ENCODE results near the gene TRAPPC6A.

GRCh38 chr19:45184115-45184514 lies 6.1 kb upstream of the TRAPPC6A start:
- TF ChIP-seq ZNF138 (CRISPR knock-in tag; conservative IDR thresholded peaks at IDR 0.05) (no peak), CTCF (IDR thresholded peaks at IDR 0.05) (no peak), ZNF232 (CRISPR knock-in tag; IDR thresholded peaks at IDR 0.05) (no peak), MXD4 (CRISPR knock-in tag; IDR thresholded peaks at IDR 0.05; ENCODE audit: borderline replicate concordance) (no peak), ESRRA (CRISPR knock-in tag; IDR thresholded peaks at IDR 0.05; ENCODE audit: borderline replicate concordance) (no peak), SP1 (CRISPR knock-in tag; conservative IDR thresholded peaks at IDR 0.05) (no peak), CREB1 (CRISPR knock-in tag; IDR thresholded peaks at IDR 0.05) (no peak), TCF7 (CRISPR knock-in tag; IDR thresholded peaks at IDR 0.05; ENCODE audit: low read depth) (no peak), ERG (CRISPR knock-in tag; IDR thresholded peaks at IDR 0.05) (no peak)
- TF ChIP-seq, protein P1, sequence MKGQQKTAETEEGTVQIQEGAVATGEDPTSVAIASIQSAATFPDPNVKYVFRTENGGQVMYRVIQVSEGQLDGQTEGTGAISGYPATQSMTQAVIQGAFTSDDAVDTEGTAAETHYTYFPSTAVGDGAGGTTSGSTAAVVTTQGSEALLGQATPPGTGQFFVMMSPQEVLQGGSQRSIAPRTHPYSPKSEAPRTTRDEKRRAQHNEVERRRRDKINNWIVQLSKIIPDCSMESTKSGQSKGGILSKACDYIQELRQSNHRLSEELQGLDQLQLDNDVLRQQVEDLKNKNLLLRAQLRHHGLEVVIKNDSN (CRISPR knock-in tag; IDR thresholded peaks at IDR 0.05): no peak
- TF ChIP-seq, protein P2, sequence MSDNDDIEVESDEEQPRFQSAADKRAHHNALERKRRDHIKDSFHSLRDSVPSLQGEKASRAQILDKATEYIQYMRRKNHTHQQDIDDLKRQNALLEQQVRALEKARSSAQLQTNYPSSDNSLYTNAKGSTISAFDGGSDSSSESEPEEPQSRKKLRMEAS (CRISPR knock-in tag; IDR thresholded peaks at IDR 0.05): no peak
- TF ChIP-seq, protein P3, sequence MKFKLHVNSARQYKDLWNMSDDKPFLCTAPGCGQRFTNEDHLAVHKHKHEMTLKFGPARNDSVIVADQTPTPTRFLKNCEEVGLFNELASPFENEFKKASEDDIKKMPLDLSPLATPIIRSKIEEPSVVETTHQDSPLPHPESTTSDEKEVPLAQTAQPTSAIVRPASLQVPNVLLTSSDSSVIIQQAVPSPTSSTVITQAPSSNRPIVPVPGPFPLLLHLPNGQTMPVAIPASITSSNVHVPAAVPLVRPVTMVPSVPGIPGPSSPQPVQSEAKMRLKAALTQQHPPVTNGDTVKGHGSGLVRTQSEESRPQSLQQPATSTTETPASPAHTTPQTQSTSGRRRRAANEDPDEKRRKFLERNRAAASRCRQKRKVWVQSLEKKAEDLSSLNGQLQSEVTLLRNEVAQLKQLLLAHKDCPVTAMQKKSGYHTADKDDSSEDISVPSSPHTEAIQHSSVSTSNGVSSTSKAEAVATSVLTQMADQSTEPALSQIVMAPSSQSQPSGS (CRISPR knock-in tag; IDR thresholded peaks at IDR 0.05; ENCODE audit: borderline replicate concordance, low read depth): no peak
